ENCODE data around the gene DOCK2.

DNA sequence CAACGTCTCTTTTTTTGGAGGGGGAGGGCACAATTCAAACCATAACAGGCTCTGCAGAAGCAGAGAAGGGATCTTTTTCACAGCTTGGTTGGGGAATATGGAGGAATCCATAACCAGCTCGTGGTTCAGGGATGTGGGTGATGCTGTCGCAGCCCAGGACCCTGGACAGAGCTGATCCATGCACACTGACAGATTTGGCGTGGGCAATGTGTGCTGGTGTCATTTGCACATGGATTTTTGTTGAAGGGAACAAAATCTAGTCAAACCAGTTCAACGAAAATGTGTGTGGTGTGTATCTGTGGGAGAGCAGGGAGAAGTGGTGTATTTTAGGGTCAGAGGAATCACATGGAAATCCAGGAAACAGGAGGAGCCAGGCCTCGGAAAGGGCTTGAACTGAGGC, 4.2 kb downstream of the DOCK2 start:
- no peak for TF ChIP-seq POLR2A (IDR thresholded peaks at IDR 0.05)
- TF ChIP-seq, protein P1, sequence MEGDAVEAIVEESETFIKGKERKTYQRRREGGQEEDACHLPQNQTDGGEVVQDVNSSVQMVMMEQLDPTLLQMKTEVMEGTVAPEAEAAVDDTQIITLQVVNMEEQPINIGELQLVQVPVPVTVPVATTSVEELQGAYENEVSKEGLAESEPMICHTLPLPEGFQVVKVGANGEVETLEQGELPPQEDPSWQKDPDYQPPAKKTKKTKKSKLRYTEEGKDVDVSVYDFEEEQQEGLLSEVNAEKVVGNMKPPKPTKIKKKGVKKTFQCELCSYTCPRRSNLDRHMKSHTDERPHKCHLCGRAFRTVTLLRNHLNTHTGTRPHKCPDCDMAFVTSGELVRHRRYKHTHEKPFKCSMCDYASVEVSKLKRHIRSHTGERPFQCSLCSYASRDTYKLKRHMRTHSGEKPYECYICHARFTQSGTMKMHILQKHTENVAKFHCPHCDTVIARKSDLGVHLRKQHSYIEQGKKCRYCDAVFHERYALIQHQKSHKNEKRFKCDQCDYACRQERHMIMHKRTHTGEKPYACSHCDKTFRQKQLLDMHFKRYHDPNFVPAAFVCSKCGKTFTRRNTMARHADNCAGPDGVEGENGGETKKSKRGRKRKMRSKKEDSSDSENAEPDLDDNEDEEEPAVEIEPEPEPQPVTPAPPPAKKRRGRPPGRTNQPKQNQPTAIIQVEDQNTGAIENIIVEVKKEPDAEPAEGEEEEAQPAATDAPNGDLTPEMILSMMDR (IDR thresholded peaks at IDR 0.05): no peak

Measured in adrenal gland (tissue), 5 donors.